Keratinocyte (primary cell): ENCODE measurements around the gene HAAO.

Source experiments
- EZH2 ChIP-seq: IDR thresholded peaks from one replicate; pipeline ENCODE4 v1.6.1; 2012; ENCODE audit warnings: inconsistent platforms, mild to moderate bottlenecking, low read length, moderate library complexity
- TF ChIP-seq, protein P1 (sequence below), 3 experiments: IDR thresholded peaks in 1 of 3; conservative IDR thresholded peaks in 1 of 3; optimal IDR thresholded peaks in 1 of 3; 2 replicates in 2 of 3; 3 replicates in 1 of 3; pipeline versions ENCODE3 to v1.5.1; 2011; ENCODE audit warnings: low read length in 3 of 3, mild to moderate bottlenecking in 3 of 3, moderate library complexity in 2 of 3, control low read depth in 1 of 3, inconsistent platforms in 1 of 3; ENCODE audit not compliant: insufficient read depth in 2 of 3; ENCODE audit errors: extremely low read depth in 1 of 3

DNA sequence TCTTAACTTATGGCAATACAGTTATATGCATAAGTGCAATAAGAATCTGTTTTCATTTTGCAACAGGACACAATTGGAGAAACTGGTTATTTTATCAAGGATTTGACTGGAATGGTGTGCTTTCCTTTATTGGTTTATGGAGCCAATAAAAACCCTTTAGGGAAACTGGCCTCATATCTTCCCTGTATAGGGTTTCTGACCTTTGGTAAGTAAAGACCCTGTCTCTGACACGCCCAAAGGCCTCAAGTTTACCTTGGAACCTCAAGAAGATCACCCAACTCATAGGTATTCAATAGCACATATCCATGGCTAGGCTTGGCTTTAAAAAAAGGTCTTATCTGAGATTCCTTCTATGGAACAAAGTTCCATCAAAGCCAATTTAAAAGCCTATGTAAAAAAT is 11.2 kb downstream of the HAAO start:
- TF ChIP-seq, protein P1, sequence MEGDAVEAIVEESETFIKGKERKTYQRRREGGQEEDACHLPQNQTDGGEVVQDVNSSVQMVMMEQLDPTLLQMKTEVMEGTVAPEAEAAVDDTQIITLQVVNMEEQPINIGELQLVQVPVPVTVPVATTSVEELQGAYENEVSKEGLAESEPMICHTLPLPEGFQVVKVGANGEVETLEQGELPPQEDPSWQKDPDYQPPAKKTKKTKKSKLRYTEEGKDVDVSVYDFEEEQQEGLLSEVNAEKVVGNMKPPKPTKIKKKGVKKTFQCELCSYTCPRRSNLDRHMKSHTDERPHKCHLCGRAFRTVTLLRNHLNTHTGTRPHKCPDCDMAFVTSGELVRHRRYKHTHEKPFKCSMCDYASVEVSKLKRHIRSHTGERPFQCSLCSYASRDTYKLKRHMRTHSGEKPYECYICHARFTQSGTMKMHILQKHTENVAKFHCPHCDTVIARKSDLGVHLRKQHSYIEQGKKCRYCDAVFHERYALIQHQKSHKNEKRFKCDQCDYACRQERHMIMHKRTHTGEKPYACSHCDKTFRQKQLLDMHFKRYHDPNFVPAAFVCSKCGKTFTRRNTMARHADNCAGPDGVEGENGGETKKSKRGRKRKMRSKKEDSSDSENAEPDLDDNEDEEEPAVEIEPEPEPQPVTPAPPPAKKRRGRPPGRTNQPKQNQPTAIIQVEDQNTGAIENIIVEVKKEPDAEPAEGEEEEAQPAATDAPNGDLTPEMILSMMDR (optimal IDR thresholded peaks at IDR 0.05 in 1 of 3, IDR thresholded peaks at IDR 0.05 in 1 of 3, conservative IDR thresholded peaks at IDR 0.05 in 1 of 3; ENCODE audit: extremely low read depth in 1 of 3, insufficient read depth in 2 of 3, low read length in 3 of 3) = no peak
- TF ChIP-seq EZH2 = no peak
